GM19351 (cell line): ENCODE results near the gene OLAH.
"Not testable (repeated sequence)": the region's sequence is repeated elsewhere in the genome, so short reads cannot be mapped to it uniquely, and the experiment has no call there.

Experiments used
- ATAC-seq: cut with Tn5 transposase; IDR thresholded peaks from one replicate; pipeline ENCODE4 v1.9.1; 2021; ENCODE audit warnings: mild to moderate bottlenecking, moderate library complexity; ENCODE audit not compliant: unreplicated experiment

Gene OLAH

DNA sequence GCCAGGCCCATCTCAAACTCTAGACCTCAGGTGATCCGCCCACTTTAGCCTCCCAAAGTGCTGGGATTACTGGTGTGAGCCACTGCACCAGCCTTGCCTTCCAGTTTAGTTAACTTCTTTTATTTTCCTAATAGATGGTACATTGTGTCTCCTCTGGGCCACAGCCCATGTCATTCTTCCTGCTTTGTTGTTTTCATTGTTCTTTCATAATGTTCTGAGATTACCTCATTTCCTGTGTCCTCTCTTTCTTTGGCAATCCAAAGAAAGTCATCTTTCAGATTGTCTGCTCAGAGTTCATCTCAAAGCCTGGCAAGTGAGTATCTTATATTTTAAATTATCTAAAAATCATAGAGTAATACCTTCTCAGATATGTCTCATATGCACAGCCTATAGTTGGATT lies at the start of gene OLAH:
Gene OLAH (plus strand): TSS at position 270 of the 400 bp plus-strand sequence. CDS start 3,346 bp downstream, outside the sequence.
- no peak for ATAC-seq

DNA sequence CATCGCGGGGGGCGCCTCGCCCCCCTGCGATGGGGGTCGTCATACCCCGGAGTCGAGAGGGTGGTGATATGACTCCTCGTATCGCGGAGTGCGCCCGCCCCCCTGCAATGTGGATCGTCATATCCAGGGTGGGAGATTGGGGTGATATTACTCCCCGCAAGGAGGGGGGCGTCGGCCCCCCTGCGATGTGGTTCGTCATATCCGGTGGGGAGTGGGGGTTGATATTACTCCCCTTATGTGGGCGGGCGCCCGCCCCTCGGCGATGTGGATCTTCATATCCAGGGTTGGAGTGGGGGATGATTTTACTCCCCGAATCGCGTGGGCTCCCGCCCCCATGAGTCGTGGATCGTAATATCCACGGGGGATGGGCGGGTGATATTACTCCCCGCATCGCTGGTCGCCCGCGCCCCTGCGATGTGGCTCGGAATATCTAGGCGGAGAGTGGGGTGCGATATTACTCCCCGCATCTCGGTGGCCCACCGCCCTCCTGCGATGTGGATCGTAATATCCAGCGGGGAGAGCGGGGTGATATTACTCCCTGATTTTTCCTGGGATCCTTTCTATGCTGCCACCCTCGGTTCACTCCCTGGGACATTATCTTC lies 47.7 kb upstream of the OLAH start:
- no peak for ATAC-seq

DNA sequence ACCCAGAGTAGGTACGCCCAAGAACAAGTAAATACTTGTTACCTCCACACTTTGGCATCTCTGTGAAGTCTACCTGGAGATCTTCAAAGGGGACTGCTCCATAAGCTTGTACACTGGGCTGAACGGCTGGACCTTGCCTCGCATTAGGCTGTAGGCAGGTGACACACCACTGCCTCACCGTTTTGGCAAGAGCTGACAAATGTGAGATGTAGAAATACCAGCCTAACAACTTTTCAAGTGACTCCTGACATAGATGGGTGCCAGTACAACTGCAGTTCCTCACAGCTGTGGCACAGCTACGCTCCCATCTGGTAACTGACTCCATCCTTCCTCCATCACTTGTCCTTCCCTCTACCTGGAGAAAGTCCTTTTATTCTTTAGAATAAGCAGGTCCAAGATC lies 30.2 kb upstream of the OLAH start:
- not testable (repeated sequence) for ATAC-seq

- ATAC-seq = no peak
Observed at GRCh38 chr10:15015451-15015850, 28.3 kb upstream of the OLAH start.

GRCh38 chr10:15020966-15021365 lies 22.8 kb upstream of the OLAH start:
- ATAC-seq = not testable (repeated sequence)

DNA sequence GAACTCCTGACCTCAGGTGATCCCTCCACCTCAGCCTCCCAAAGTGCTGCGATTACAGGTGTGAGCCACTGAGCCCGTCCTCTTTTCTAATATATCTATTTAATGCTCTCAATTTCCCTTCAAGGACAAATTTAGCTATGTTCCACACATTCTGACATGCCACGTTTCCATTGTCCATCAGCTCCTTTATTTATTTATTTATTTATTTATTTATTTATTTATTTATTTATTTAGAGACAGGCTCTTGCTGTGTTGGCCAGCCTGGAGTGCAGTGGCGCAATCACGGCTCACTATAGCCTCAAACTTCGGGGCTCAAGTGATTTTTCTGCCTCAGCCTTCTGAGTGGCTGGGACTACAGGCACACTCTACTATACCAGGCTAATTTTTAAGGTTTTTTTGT lies 20.7 kb upstream of the OLAH start:
- ATAC-seq = not testable (repeated sequence)

DNA sequence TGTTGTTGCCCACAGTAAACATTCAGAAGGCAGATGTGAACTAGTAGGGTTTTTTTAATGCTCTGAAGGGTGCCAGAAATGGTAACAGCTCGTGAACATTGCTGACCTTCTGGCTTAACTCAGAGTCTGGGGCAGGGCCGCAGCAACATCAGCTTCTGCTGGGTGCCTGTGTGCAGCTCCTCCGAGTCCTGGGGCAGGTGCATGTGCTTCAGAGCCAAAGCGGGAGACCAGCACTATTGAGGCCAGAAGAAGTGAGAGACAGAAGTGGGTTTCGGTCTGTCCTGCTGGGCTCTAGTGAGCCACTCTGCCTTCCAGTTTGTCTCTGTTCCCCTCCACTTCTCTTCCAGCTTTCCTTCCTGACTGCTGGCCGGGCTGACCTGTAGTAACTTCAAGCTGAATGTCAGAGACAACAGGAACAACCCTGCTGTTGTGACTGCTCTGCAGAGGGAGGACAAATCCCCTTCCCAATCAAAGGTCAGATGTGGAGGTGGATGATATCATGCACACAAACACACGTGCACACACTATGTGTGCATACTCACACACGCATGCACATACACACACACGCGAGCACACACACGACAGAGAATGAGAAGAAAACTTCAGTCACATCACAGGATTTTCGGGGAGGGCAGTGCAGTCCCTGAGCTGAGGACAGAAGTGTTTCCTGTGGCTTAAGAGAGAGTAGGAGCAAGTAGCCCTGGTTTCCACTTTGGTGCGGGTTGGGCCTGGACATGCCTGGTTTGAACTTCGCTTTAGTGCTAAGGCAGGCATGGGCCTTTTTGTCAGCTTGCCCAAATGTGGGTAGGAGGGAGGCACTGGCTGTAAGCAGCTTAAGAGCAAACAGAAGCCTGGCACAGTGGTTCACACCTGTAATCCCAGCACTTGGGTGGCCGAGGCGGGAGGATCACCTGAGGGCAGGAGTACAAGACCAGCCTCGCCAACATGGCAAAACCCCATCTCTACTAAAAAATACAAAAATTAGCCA lies 19.4 kb upstream of the OLAH start:
- ATAC-seq = not testable (repeated sequence)

- not testable (repeated sequence) for ATAC-seq
Observed at GRCh38 chr10:15025040-15025439, 18.7 kb upstream of the OLAH start.

DNA sequence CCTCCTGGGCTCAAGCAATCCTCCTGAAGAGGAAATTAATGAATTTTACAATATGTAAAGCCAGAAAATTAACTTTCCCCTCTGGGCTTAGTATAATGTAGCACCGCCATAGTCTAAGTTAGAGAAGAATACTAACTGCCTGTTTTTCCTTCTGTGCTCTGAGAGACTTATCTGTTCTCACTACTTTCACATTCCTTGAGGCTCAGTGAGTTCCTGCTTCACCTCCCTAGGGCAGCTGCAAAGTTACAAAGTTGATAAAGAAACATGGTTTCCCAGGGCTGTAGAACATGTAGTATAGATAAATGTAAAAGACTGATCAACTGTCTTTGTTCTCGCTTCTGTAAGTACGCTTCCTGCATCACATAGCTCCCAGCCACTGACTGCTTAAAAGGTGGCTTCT lies 16.0 kb upstream of the OLAH start:
- ATAC-seq = no peak

- no peak for ATAC-seq
Observed at GRCh38 chr10:15035385-15036301, 8.1 kb upstream of the OLAH start.

- no peak for ATAC-seq
Observed at GRCh38 chr10:15037691-15038090, 6.1 kb upstream of the OLAH start.

DNA sequence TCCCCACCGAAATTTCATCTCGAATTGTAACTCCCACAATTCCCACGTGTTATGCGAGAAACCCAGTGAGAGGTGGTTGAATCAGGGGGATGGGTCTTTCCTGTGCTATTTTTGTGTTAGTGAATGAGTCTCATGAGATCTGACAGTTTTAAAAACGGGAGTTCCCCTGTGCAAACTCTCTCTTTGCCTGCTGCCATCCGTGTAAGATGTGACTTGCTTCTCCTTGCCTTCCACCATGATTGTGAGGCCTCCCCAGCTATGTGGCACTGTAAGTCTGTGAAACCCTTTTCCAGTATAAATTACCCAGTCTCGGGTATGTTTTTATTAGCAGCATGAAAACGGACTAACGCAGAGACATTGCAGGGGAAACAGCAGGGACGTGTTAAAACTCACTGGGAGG lies 5.3 kb upstream of the OLAH start:
- no peak for ATAC-seq

DNA sequence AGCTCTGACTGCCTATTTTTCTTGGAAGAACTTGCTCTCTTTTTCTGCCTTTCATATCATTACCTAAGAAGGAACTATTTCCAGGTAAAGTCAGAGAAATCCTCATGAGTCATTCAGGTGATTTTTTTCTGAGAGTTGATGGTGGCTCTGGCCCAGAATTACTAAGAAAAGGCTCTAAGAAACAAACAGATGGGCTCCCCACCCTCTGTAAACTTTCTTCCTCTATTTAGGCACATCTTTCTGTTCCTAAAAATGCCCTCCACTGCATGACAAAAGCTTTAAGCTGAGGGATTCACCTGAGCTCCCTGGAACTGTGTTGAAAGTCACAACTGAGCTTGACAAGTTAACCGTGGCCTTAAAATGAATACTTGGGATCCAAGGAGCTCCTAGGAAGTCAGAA lies 1.6 kb downstream of the OLAH start:
- ATAC-seq = no peak

DNA sequence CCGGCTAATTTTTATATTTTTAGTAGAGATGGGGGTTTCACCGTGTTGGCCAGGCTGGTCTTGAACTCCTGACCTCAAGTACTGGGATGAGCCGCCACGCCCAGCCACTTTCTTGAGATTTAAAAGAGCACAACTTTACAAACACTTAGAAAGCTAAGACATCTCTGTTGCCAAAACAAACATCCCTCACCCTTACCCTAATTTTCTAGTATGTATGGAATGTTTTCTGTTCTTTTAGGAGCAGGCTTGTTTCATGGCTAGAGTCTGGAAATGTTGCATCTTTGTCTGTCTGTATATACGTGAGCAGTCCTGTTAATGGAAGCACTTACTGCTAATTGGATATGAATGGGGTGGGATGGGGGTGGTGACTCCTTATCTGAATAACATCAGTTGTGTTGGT lies 2.9 kb downstream of the OLAH start:
- no peak for ATAC-seq

DNA sequence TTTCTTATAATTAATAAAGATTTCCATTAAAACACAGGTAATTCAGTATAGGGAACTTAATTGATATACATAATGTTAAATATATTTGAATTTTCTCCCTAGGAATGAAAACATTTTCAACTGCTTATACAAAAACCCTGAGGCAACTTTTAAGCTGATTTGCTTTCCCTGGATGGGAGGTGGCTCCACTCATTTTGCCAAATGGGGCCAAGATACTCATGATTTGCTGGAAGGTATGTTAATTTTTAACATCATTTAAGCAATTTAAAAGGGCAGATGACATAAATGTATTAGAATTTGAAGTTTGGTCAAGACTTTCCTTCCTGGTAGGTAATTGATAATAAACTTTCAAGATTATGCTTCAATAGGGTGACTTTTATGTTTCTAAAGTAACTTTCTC lies 5.8 kb downstream of the OLAH start:
- no peak for ATAC-seq

GRCh38 chr10:15052121-15052520 lies 8.4 kb downstream of the OLAH start:
- no peak for ATAC-seq

- no peak for ATAC-seq
Observed at GRCh38 chr10:15053061-15053460, 9.3 kb downstream of the OLAH start.

- no peak for ATAC-seq
Observed at GRCh38 chr10:15058689-15059088, 14.9 kb downstream of the OLAH start.

- no peak for ATAC-seq
Observed at GRCh38 chr10:15059914-15060313, 16.2 kb downstream of the OLAH start.

- ATAC-seq = no peak
Observed at GRCh38 chr10:15060638-15061037, 16.9 kb downstream of the OLAH start.

DNA sequence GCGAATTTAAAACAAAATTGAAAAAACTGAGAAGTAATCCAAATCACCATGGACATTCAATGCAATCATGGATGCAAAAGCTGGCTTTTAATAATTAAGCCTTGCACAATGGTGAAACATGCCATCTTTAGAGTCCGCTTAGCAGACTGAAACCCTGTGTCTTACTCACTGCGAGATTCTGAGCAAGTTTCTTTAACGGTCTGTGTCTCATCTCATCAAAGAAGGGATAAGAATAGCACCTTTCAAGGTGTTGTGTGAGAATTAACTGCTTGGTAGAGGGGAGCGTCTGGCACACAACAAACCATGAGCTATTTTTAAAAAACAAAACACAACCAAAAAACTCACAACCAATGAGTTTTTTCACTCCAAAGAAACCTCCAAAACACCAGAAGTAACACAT lies 23.4 kb downstream of the OLAH start:
- no peak for ATAC-seq
